Vagina (tissue), 2 donors: ENCODE data around the gene LDHA.

Experiments
- CTCF ChIP-seq, 3 experiments: fragments of 450-650 bp in 2 of 3; fragments of 200-600 bp in 1 of 3; sonication (generic) in 1 of 3; IDR thresholded peaks; one replicate each; pipeline ENCODE4 v1.5.1; 2017 to 2019; ENCODE audit warnings: antibody characterized with exemption in 3 of 3, mild to moderate bottlenecking in 2 of 3, moderate library complexity in 2 of 3
- POLR2AphosphoS5 ChIP-seq, 2 donors: sonication (generic); formaldehyde crosslinking; IDR thresholded peaks; one replicate each; pipeline ENCODE4 v1.9.0; 2017; ENCODE audit warnings: antibody characterized with exemption in 2 of 2, mild to moderate bottlenecking in 2 of 2, low read depth in 1 of 2; ENCODE audit not compliant: insufficient read depth in 1 of 2

- TF ChIP-seq POLR2AphosphoS5 (IDR thresholded peaks at IDR 0.05; ENCODE audit: insufficient read depth in 1 of 2, low read depth in 1 of 2) (no peak), CTCF (IDR thresholded peaks at IDR 0.05) (no peak)
Observed at GRCh38 chr11:18368221-18368620, 26.1 kb upstream of the LDHA start.
